ENCODE data around the gene ST6GALNAC3. TPM values are rescaled to one million over a fixed set of nuclear protein-coding genes. Genes with fewer than 3 reads are reported as not detected.
"Not testable (repeated sequence)": the region's sequence is repeated elsewhere in the genome, so short reads cannot be mapped to it uniquely, and the experiment has no call there.

Gene ST6GALNAC3
- total and polyA plus RNA-seq, 3 donors from 2014 or later = 0.46 to 0.87 (median 0.74) TPM

GRCh38 chr1:76090283-76091203 lies 16.0 kb downstream of the ST6GALNAC3 start:
- intact Hi-C loops (cut with DNase I; ENCODE audit: low total_unique reads) = no loop called here
- 76 to 79% methylated on average over 7 of the region's 7 CpGs for WGBS, 2 donors

GRCh38 chr1:76092812-76093211 lies 18.3 kb downstream of the ST6GALNAC3 start:
- TF ChIP-seq CTCF (IDR thresholded peaks at IDR 0.05) (no peak), POLR2A (IDR thresholded peaks at IDR 0.05) (no peak)
- Histone ChIP-seq H3K27me3 (no peaks in the 10 kb centered on the region), H3K4me1 (no peaks in the 10 kb centered on the region), H3K36me3 (ENCODE audit: low read depth, missing control alignments) (no peaks in the 10 kb centered on the region), H3K4me3 (no peak overlapping the region), H3K9me3 (no peaks in the 10 kb centered on the region), H3K27ac (no peak overlapping the region)
- WGBS, 2 donors = 68 to 69% methylated on average over 3 of the region's 3 CpGs
- intact Hi-C loops (cut with DNase I; ENCODE audit: low total_unique reads) = no loop called here
- no peak for DNase-seq

More at GRCh38 chr1:76090283-76091203, 16.0 kb downstream of the ST6GALNAC3 start:
- TF ChIP-seq CTCF (IDR thresholded peaks at IDR 0.05) = no peak
- TF ChIP-seq POLR2A (IDR thresholded peaks at IDR 0.05) = no peak
- H3K27me3 ChIP-seq = no peaks in the 10 kb centered on the region
- no peak overlapping the region for H3K27ac ChIP-seq
- H3K36me3 ChIP-seq (ENCODE audit: low read depth, missing control alignments) = no peaks in the 10 kb centered on the region
- DNase-seq = no peak
- no peaks in the 10 kb centered on the region for H3K4me1 ChIP-seq
- no peak overlapping the region for H3K4me3 ChIP-seq
- H3K9me3 ChIP-seq = no peaks in the 10 kb centered on the region

GRCh38 chr1:76093522-76094312 lies 19.2 kb downstream of the ST6GALNAC3 start:
- H3K27me3 ChIP-seq = no peaks in the 10 kb centered on the region
- no peaks in the 10 kb centered on the region for H3K9me3 ChIP-seq
- TF ChIP-seq POLR2A (IDR thresholded peaks at IDR 0.05) = no peak
- TF ChIP-seq CTCF (IDR thresholded peaks at IDR 0.05) = no peak
- no peak for DNase-seq
- H3K4me1 ChIP-seq = no peaks in the 10 kb centered on the region
- 61 to 68% methylated on average over 8 of the region's 8 CpGs for WGBS, 2 donors
- H3K27ac ChIP-seq = no peak overlapping the region
- H3K4me3 ChIP-seq = no peak overlapping the region
- intact Hi-C loops (cut with DNase I; ENCODE audit: low total_unique reads) = no loop called here
- H3K36me3 ChIP-seq (ENCODE audit: low read depth, missing control alignments) = no peaks in the 10 kb centered on the region

- no peak overlapping the region for H3K27ac ChIP-seq
- H3K4me3 ChIP-seq = no peak overlapping the region
- H3K9me3 ChIP-seq = no peaks in the 10 kb centered on the region
- TF ChIP-seq POLR2A (IDR thresholded peaks at IDR 0.05) (no peak), CTCF (IDR thresholded peaks at IDR 0.05) (no peak)
- H3K27me3 ChIP-seq = no peaks in the 10 kb centered on the region
- WGBS, 2 donors = 61 to 70% methylated on average over 5 of the region's 5 CpGs
- no peak for DNase-seq
- intact Hi-C loops (cut with DNase I; ENCODE audit: low total_unique reads) = no loop called here
- no peaks in the 10 kb centered on the region for H3K36me3 ChIP-seq (ENCODE audit: low read depth, missing control alignments)
- H3K4me1 ChIP-seq = no peaks in the 10 kb centered on the region
Measured at GRCh38 chr1:76095802-76096201, 21.3 kb downstream of the ST6GALNAC3 start.

GRCh38 chr1:76097064-76097463 lies 22.5 kb downstream of the ST6GALNAC3 start:
- H3K9me3 ChIP-seq; DNase-seq; H3K36me3 ChIP-seq (ENCODE audit: low read depth, missing control alignments); H3K27ac ChIP-seq; H3K4me3 ChIP-seq; intact Hi-C loops (cut with DNase I; ENCODE audit: low total_unique reads); H3K4me1 ChIP-seq; H3K27me3 ChIP-seq: not testable (repeated sequence)
- 85 to 96% methylated on average over 8 of the region's 8 CpGs for WGBS, 2 donors

All from testis (tissue), 3 donors.